HTERT RPE-1 (cell line): ENCODE results near the gene ZNF17.

Source experiments
- in situ Hi-C: fragments of 300-500 bp; cut with MboI; formaldehyde crosslinking; loops from 4 replicates; pipeline ENCODE4 v1.14.3; 2020; ENCODE audit warnings: low sequenced_read_pairs

Gene ZNF17

DNA sequence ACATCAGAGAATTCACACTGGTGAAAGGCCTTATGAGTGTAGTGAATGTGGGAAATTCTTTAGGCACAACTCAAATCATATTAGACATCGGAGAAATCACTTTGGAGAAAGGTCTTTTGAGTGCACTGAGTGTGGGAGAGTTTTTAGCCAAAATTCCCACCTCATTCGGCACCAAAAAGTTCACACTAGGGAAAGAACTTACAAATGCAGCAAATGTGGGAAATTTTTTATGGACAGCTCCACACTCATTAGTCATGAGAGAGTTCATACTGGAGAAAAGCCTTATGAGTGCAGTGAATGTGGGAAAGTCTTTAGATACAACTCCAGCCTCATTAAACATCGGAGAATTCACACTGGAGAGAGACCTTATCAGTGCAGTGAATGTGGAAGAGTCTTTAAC is 10.1 kb downstream of the ZNF17 start:
- in situ Hi-C loops: no loop called here

DNA sequence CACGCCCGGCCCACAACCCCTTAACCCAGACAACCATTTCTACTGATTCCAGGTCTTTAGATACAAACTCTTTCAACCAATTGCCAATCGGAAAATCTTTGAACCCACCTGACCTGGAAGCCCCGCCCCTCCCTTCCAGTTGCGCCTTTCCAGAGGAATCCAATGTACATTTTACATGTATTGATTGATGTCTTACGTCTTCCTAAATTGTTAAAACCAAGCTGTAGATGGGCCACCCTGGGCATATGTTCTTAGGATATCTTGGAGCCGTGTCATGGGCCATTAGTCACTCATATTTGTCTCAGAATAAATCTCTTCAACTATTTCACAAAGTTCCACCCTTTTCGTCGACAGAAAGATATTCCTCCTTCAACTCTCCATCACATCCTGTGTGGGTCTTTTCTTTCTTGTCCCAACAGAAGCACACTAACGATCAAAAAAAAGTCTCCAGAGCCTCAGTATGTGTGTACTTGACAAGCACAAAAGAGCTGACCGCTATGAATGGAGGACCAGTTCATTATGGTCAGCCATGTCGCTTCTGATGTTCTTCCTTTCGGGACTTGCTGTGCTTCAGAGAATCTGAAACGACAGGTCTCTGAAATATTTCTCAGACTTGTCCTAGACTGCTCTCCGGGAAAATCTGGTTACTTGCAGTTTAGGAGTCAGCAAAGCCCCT is 23.6 kb downstream of the ZNF17 start:
- in situ Hi-C loops: no loop called here

DNA sequence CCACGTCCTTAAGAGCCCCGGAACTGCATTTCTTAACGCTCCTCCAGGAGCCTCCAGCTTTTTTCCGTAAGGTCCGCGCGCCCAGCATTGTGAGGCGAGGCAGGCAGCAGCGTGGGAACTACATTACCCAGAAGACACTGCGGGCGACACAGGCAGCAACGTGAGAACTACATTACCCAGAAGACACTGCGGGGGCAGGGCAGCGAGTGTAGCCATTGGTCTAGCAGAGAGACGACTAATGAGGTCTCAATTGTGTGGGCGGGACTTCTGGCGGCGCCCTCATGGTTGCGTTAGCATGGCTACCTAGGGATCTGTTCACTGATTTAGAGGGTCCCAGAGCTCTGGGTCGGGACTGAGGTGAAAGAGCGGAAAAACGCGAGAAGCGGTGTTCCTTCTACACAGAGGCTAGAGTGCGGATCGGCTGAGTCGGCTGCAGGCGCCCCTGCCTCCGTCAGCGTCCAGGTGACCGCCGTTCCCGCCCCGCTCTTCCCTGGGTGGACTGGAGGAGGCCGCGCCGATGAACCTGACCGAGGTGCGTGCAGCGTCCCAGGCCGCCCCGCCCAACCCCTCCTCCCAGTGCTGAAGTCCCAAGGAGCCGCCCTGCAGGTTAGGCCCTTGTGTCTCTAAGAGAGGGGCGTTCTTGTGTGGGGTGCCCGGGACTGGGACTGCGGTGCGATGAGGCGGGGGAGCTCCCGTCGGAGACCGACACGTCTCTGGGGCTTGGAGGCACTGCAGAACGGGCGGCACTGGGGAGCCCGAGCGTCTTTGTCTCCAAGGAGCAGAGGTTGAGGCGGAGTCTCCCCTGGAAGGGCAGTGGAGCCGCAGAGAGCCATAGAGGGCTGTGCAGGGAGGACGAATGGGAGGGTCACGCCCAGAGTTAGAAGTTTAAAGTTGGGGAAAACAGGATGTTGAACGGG is 24.4 kb downstream of the ZNF17 start, which contains the start of gene ZNF749:
Gene ZNF749, plus strand, starts transcription at position 264 of the 917 bp plus-strand sequence. Its CDS starts 254 bp downstream, at position 518.
- in situ Hi-C loops: no loop called here

DNA sequence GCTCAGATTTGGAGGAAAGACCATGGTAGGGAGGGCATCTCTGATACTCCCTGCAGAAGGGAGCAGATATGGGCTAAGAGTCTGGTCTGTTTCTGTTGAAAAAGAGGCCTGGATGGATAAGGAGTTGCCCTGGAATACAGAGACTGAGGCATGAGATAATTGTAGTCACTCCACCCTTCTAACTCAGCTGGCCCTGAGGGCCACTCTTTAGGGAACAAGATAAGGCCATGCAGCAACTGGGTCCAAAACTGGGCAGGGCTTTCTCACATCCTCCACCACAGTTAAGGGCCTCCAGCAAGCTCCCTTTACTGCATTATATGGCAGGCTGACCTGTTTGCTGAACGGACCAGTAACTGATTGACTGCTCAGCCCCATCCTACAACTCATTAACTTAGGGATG is 25.5 kb downstream of the ZNF17 start:
- in situ Hi-C loops: no loop called here

DNA sequence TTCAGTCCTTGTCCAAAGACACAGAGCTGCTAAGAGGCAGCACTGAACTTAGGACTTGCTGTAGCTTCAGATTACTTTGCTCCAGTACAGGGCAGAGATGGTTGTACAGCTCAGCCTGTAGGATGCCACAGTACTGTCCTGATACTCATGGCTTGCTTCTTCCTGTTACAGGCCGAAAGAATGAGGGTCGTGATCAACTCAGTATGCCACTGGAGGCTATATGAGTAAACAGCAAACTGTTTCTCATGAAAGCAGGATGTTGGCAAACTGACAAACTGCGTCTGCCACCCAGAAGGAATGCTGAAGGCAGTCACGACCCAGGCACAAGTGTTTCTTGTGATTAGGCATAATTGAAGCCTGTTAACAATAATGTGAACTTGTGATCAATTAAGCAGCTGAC is 27.0 kb downstream of the ZNF17 start:
- in situ Hi-C loops: no loop called here

DNA sequence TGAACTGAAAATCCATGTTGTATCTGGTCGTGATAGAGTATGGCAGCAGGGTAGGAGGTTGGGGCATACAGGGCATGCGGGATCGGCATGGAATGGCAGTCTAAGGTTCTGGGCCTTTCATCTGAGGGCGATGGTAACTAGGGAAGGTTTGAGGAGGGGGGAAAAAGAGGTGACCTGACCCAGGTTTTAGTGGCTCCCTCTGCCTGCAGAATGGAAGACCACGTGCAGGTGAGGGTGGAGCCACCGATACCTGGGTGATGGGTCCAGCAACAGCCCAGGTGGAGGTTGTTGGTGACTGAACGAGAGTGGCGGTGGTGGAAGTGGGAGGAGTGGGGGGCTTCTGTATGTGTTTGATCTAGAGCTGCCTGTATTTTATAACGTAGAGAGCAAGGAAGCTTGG is 28.0 kb downstream of the ZNF17 start:
- in situ Hi-C loops: no loop called here

DNA sequence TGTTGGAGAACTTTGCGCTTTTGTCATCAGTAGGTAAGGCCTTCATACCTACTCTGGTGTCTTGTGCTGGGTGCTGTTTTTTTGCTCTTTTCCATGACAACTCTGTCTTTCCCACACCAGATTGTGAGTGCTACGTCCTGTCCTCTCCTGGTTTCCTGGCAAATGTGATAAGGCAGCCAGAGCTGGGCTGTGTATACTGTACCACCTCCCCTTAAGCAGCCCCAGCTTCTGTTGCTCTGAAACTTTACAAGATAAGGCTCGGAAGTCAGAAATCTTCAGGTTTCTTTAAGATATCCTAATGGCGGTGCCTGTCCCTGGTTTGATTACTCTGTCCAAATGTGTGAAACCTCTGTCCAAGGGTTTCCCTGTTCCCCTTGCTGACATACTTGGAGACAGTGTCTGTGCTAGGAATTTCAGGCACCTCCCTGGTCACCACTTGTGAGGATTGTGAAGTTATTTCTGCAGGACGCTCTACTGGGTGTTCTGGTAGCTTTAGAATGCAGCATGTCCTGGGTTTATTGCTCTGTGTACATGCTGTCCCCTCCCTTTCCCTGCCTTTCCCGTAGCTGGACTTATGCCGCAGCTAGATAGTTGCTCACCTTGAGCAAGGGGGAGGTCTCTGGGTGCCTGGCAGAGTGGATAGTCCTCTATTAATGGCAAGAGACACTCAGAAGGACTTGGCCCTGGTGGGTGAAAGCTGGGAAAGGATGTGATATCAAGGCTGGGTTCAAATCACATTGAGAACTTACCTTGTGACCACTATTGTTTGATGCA is 31.2 kb downstream of the ZNF17 start:
- in situ Hi-C loops: no loop called here

DNA sequence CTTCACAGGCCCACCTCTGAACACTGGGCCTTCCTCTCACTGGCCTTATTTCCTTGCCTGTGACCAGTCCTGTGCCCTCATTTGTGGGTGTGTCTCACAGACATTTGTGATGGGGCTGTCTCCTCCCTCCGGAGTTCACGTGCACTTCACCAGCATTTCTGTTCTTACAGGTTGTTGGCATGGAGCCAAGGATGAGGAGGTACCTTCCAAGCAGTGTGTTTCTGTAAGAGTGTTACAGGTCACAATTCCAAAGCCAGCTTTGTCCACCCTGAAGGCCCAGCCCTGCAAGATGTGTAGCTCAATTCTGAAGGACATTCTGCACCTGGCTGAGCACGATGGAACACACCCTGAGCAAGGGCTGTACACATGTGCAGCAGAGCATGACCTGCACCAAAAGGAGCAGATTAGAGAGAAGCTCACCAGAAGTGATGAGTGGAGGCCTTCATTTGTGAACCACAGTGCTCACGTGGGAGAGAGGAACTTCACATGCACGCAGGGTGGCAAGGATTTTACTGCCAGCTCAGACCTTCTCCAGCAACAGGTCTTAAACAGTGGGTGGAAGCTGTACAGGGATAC is 32.2 kb downstream of the ZNF17 start:
- in situ Hi-C loops: no loop called here

DNA sequence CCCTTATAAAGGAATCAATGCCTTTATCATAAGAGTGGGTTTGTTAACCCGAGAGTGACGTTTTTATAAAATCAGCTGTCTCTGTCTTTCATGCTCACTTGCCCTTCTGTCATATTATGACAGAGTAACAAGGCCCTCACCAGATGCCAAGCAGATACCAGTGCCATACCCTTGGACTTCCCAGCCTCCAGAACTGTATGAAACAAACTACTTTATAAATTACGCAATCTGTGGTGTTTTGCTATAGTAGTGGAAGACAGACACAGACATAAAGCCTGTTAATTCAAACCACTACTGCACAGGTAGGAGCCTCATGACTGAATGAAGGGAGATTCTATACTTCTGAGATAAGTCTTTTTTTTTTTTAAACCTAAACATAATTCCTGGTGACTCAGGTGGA is 41.3 kb downstream of the ZNF17 start:
- in situ Hi-C loops: no loop called here

DNA sequence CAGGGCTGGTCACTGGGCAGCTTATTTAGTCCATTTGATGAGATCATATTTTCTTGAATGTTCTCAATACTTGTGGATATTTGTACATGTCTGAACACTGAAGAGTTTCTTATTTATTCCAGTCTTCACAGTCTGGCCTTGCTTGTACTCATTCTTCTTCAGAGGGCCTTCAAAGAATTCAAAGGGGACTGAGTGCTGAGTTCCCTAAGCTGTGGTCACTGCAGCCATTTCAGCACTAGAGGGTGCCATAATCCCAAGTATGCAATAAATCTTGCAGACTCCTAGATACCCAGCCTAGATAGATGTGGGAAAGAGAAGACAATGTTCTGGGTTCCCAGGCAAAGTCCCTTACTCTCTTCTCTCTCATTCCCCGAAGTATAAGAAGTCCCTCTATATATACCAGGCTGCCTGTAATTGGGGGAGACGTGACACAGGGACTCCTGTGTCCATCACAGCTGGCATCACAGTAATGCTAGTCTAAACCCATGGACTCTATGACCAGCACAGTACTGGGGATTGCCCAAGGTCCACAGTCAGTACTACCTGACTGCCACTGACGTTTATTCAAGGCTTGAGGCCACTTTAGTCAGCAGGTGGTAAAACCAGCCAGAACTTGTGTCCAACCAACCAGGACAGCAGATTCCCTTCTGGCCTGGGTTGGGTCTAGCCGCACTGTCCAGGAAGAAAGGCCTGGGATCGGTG is 54.9 kb downstream of the ZNF17 start:
- in situ Hi-C loops: no loop called here

DNA sequence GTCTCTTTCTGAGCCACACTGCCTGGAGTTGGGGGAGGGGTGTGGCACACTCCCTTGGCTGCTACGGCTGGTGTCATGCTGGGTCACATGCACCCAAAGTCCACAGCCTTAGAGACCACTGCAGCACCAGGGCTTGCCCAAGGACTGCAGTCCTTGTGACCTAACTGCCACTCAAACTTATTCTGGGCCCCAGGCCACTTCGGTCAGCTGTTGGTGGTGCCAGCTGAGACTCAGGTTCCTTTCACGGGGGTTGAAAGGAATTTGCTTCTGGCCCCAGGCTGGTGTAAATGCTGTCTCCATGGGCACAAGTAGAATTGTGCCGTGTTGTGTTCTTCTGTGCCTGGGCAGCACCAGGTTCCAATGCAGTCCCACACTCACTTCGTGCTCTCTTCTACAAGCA is 55.5 kb downstream of the ZNF17 start:
- in situ Hi-C loops: no loop called here
